ENCODE data around the gene DLGAP1.
A peak's percentile ranks its signal among the peaks of the same experiment; 100 is the strongest.
"Not testable (repeated sequence)": the region's sequence is repeated elsewhere in the genome, so short reads cannot be mapped to it uniquely, and the experiment has no call there.

The DLGAP1 gene

GRCh38 chr18:3655254-3656050 lies 799.7 kb downstream of the DLGAP1 start:
- DNase-seq (ENCODE audit: low read depth), result no peak

- DNase-seq (ENCODE audit: low read depth), result no peak
These were observed 800.5 kb downstream of the DLGAP1 start for GRCh38 chr18:3654442-3655253.

GRCh38 chr18:3653851-3654441 lies 801.2 kb downstream of the DLGAP1 start:
- DNase-seq (ENCODE audit: low read depth), result no peak

- no peak for DNase-seq (ENCODE audit: low read depth)
These were observed 801.8 kb downstream of the DLGAP1 start for GRCh38 chr18:3653263-3653850.

- DNase-seq (ENCODE audit: low read depth), result no peak
These were observed 802.5 kb downstream of the DLGAP1 start for GRCh38 chr18:3652380-3653262.

GRCh38 chr18:3651266-3651665 lies 803.8 kb downstream of the DLGAP1 start:
- no peak for DNase-seq (ENCODE audit: low read depth)

- DNase-seq (ENCODE audit: low read depth), result not testable (repeated sequence)
These were observed 804.5 kb downstream of the DLGAP1 start for GRCh38 chr18:3650521-3651042.

GRCh38 chr18:3649633-3650426 lies 805.3 kb downstream of the DLGAP1 start:
- no peak for DNase-seq (ENCODE audit: low read depth)

- DNase-seq (ENCODE audit: low read depth), result no peak
These were observed 805.9 kb downstream of the DLGAP1 start for GRCh38 chr18:3649135-3649632.

- no peak for DNase-seq (ENCODE audit: low read depth)
These were observed 806.5 kb downstream of the DLGAP1 start for GRCh38 chr18:3648641-3649040.

- DNase-seq (ENCODE audit: low read depth), result no peak
These were observed 806.9 kb downstream of the DLGAP1 start for GRCh38 chr18:3648200-3648599.

- DNase-seq (ENCODE audit: low read depth), result no peak
These were observed 807.5 kb downstream of the DLGAP1 start for GRCh38 chr18:3647636-3648035.

GRCh38 chr18:3645384-3646156 lies 809.5 kb downstream of the DLGAP1 start:
- no peak for DNase-seq (ENCODE audit: low read depth)

GRCh38 chr18:3634250-3634939 lies 820.7 kb downstream of the DLGAP1 start:
- DNase-seq (ENCODE audit: low read depth), result no peak

- no peak for DNase-seq (ENCODE audit: low read depth)
These were observed 823.2 kb downstream of the DLGAP1 start for GRCh38 chr18:3631887-3632286.

GRCh38 chr18:3626929-3627458 lies 828.1 kb downstream of the DLGAP1 start:
- DNase-seq (ENCODE audit: low read depth), result no peak

- DNase-seq (ENCODE audit: low read depth), result no peak
These were observed 829.4 kb downstream of the DLGAP1 start for GRCh38 chr18:3625742-3626091.

GRCh38 chr18:3624935-3625741 lies 830.0 kb downstream of the DLGAP1 start:
- peak; percentile 24 for DNase-seq (ENCODE audit: low read depth)

Measured in activated T-cell treated with anti-CD3 and anti-CD28 coated beads for 1 hour (primary cell).